ENCODE results near the gene BLACAT1. TPM values are rescaled to one million over a fixed set of nuclear protein-coding genes. Genes with fewer than 3 reads are reported as not detected.
"Not testable (repeated sequence)": the region's sequence is repeated elsewhere in the genome, so short reads cannot be mapped to it uniquely, and the experiment has no call there.

The BLACAT1 gene
- total and polyA plus RNA-seq, 9 of the 15 experiments (the other 6 are each of a cell fraction or from before 2014, with no cell fraction given): 0.10 to 5.9 (median 0.73) TPM

DNA sequence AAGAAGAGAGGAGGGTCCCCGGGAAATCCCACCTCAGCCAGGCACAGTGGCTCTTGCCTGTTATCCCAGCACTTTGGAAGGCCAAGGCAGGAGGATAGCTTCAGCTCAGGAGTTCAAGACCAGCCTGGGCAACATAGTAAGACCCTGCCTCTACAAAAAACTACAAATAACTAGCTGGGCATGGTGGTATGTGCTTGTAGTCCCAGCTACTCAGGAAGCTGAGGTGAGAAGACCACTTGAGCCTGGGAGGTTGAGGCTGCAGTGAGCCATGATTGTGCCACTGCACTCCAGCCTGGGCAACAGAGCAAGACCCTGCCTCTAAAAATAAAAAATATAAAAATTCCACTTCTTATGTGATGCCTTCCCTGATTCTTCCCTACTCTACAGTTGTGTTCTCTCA lies 23.2 kb downstream of the BLACAT1 start:
- BruUV-seq (replicated peaks); H3K4me1 ChIP-seq (replicated peaks in 1 of 2; ENCODE audit: control insufficient read depth in 2 of 2, insufficient read depth in 2 of 2, low read length in 2 of 2); H2AFZ ChIP-seq (ENCODE audit: low read depth, low read length); H3K9me1 ChIP-seq (ENCODE audit: control insufficient read depth, insufficient read depth, low read length); in situ Hi-C loops (cut with MboI); H3K4me2 ChIP-seq (ENCODE audit: insufficient read depth, low read length); H3K79me2 ChIP-seq (ENCODE audit: control insufficient read depth, insufficient read depth, low read length); H4K20me1 ChIP-seq (replicated peaks; ENCODE audit: control insufficient read depth, insufficient read depth, low read length); H3K9me3 ChIP-seq (replicated peaks; ENCODE audit: control insufficient read depth, insufficient read depth, low read depth, low read length); H3K27ac ChIP-seq (ENCODE audit: extremely low read depth, low read depth, low read length); H3K36me3 ChIP-seq (ENCODE audit: control insufficient read depth, insufficient read depth, low read length); H3K9ac ChIP-seq (ENCODE audit: insufficient read depth in 1 of 2, low read depth in 2 of 2, low read length in 2 of 2); CTCF ChIA-PET (ENCODE audit: low intra/inter-chr PET ratio); H3K4me3 ChIP-seq; DNase-seq (ENCODE audit: extremely low read depth in 1 of 4, low spot score in 3 of 4); FAIRE-seq; ATAC-seq: not testable (repeated sequence)
- WGBS (ENCODE audit: insufficient coverage, low coverage, missing lambda C conversion rate): 17% methylated on average over 1 of the region's 1 CpG
- peaks cover 18 to 64% of the 10 kb centered on the region in 2 experiments; a peak in 4 of 5 replicates for H3K27me3 ChIP-seq (ENCODE audit: control insufficient read depth in 2 of 2, insufficient read depth in 2 of 2, low read length in 2 of 2)
- POLR2A ChIA-PET: interaction anchor here (0.7 to 1.3 kb wide), 2 partner anchors 9 to 21 kb away, joined by 3 read pairs; no protein-coding TSS in a partner anchor
- TF ChIP-seq ZNF121 (CRISPR knock-in tag; conservative IDR thresholded peaks at IDR 0.05): peak; percentile 63
- intact Hi-C loops (cut with micrococcal nuclease): loop anchor here (10.0 kb wide), 1 partner anchor 78 kb away; the partner anchor contains the start of gene KLHDC8A

DNA sequence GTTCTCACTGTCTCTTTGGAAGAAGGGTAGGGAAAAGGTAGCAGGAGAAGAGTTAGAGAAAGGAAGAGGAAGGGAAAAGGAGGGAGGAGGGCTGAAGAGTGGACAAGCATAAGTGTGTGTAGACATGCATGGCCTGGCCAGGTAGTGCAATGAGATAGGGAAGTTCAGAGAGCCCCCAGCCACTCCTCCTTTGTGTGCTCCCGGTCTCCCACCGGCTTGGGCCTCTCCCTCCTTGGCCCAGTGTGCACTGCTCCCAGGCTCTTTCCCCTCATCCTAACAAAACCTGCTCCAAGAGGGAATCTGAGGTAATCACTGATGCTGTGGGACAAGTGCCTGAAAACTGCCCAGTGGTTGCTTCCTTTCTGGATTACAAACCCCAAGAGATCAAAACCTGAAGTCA lies 23.7 kb downstream of the BLACAT1 start:
- WGBS (ENCODE audit: insufficient coverage, low coverage, missing lambda C conversion rate): 0% methylated on average over 2 of the region's 2 CpGs
- Histone ChIP-seq H3K9ac (ENCODE audit: insufficient read depth in 1 of 2, low read depth in 2 of 2, low read length in 2 of 2) (no peak overlapping the region), H3K4me3 (no peak overlapping the region), H3K9me1 (ENCODE audit: control insufficient read depth, insufficient read depth, low read length) (no peaks in the 10 kb centered on the region), H3K9me3 (replicated peaks; ENCODE audit: control insufficient read depth, insufficient read depth, low read depth, low read length) (no peaks in the 10 kb centered on the region), H3K27me3 (ENCODE audit: control insufficient read depth in 2 of 2, insufficient read depth in 2 of 2, low read length in 2 of 2) (peaks cover 18 to 62% of the 10 kb centered on the region in 2 experiments; a peak in 4 of 5 replicates), H2AFZ (ENCODE audit: low read depth, low read length) (no peak overlapping the region), H3K79me2 (ENCODE audit: control insufficient read depth, insufficient read depth, low read length) (no peaks in the 10 kb centered on the region), H3K4me2 (ENCODE audit: insufficient read depth, low read length) (no peak overlapping the region), H3K36me3 (ENCODE audit: control insufficient read depth, insufficient read depth, low read length) (no peaks in the 10 kb centered on the region), H3K27ac (ENCODE audit: extremely low read depth, low read depth, low read length) (no peak overlapping the region), H4K20me1 (replicated peaks; ENCODE audit: control insufficient read depth, insufficient read depth, low read length) (peaks cover 4% of the 10 kb centered on the region; the same call in 1 of the 2 replicates), H3K4me1 (replicated peaks in 1 of 2; ENCODE audit: control insufficient read depth in 2 of 2, insufficient read depth in 2 of 2, low read length in 2 of 2) (peaks cover 6% of the 10 kb centered on the region in 2 experiments; a peak in 4 of 5 replicates)
- no peak for FAIRE-seq
- TF ChIP-seq ZBTB9 (CRISPR knock-in tag; IDR thresholded peaks at IDR 0.05) (no peak), ELF1 (tag; IDR thresholded peaks at IDR 0.05) (no peak)
- TF ChIP-seq, protein P1, sequence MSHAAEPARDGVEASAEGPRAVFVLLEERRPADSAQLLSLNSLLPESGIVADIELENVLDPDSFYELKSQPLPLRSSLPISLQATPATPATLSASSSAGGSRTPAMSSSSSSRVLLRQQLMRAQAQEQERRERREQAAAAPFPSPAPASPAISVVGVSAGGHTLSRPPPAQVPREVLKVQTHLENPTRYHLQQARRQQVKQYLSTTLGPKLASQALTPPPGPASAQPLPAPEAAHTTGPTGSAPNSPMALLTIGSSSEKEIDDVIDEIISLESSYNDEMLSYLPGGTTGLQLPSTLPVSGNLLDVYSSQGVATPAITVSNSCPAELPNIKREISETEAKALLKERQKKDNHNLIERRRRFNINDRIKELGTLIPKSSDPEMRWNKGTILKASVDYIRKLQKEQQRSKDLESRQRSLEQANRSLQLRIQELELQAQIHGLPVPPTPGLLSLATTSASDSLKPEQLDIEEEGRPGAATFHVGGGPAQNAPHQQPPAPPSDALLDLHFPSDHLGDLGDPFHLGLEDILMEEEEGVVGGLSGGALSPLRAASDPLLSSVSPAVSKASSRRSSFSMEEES (CRISPR knock-in tag; IDR thresholded peaks at IDR 0.05): 0 out of 2 replicates have a peak, but pooled peaks have one; percentile 84
- no peak for DNase-seq (ENCODE audit: extremely low read depth in 1 of 4, low spot score in 3 of 4)
- no TSS peak for BruUV-seq (replicated peaks)
- CTCF ChIA-PET (ENCODE audit: low intra/inter-chr PET ratio): no interaction called here
- in situ Hi-C loops (cut with MboI): no loop called here
- intact Hi-C loops (cut with micrococcal nuclease): loop anchor here (10.0 kb wide), 1 partner anchor 77 kb away; the partner anchor contains the start of gene KLHDC8A
- POLR2A ChIA-PET: no interaction called here
- ATAC-seq: no peak
